Breast epithelium (tissue), 4 donors: ENCODE data around the gene SFMBT1. TPM values are rescaled to one million over a fixed set of nuclear protein-coding genes. Genes with fewer than 3 reads are reported as not detected.

Experiments used
- DNase-seq, 2 donors: peaks; one replicate each; pipeline ENCODE4 v3.0.0-alpha.2; 2019; ENCODE audit warnings: low spot score in 2 of 2
- H3K27ac ChIP-seq, 2 donors: fragments of 200-600 bp; sonication (generic) in 1 of 2; one replicate each; pipeline ENCODE4 v1.5.1; 2016 to 2019; ENCODE audit warnings: mild to moderate bottlenecking in 1 of 2
- H3K27me3 ChIP-seq, 2 donors: fragments of 200-600 bp; sonication (generic) in 1 of 2; one replicate each; pipeline versions ENCODE4 v1.5.1 to v1.6.0; 2017 to 2019; ENCODE audit warnings: control low read depth in 1 of 2, mild to moderate bottlenecking in 1 of 2
- H3K36me3 ChIP-seq: fragments of 200-600 bp; one replicate; pipeline ENCODE4 v1.5.1; 2019
- H3K4me1 ChIP-seq, 2 donors: fragments of 200-600 bp; sonication (generic); one replicate each; pipeline ENCODE4 v1.5.1; 2016 to 2019; ENCODE audit warnings: control low read depth in 1 of 2
- H3K4me3 ChIP-seq, 3 donors: fragments of 200-600 bp; sonication (generic); 1 replicate in 2 of 3; 2 replicates in 1 of 3; pipeline ENCODE4 v1.5.1; 2016 to 2019; ENCODE audit warnings: mild to moderate bottlenecking in 3 of 3, moderate library complexity in 2 of 3
- H3K9me3 ChIP-seq, 2 donors: fragments of 200-600 bp; sonication (generic) in 1 of 2; one replicate each; pipeline ENCODE4 v1.5.1; 2016 to 2019; ENCODE audit warnings: control low read depth in 1 of 2
- CTCF ChIP-seq, 3 donors: fragments of 450-650 bp; IDR thresholded peaks; one replicate each; pipeline ENCODE4 v1.5.1; 2016 to 2017; ENCODE audit warnings: antibody characterized with exemption in 3 of 3, mild to moderate bottlenecking in 3 of 3, moderate library complexity in 3 of 3
- POLR2A ChIP-seq: fragments of 450-650 bp; IDR thresholded peaks from one replicate; pipeline ENCODE4 v1.6.1; 2016; ENCODE audit warnings: antibody characterized with exemption, mild to moderate bottlenecking, moderate library complexity
- POLR2AphosphoS5 ChIP-seq, 3 donors: sonication (generic); formaldehyde crosslinking; IDR thresholded peaks; one replicate each; pipeline ENCODE4 v1.6.1; 2017; ENCODE audit warnings: antibody characterized with exemption in 3 of 3
- intact Hi-C: fragments of 100-400 bp; cut with DNase I; formaldehyde crosslinking; loops from one replicate; pipeline ENCODE4 v1.15.1; 2023; ENCODE audit warnings: low total_unique reads
- total RNA-seq, 3 donors: library from RNA; depleted of rRNA; stranded (reverse); fragments of >200 nt; gene quantifications; one replicate each; pipeline ENCODE4 v1.1.0, GENCODE V29; 2016

SFMBT1 gene
- total RNA-seq, 3 donors from 2014 or later, result 17.9 to 35.1 (median 30.2) TPM

- DNase-seq, result no peak
- Histone ChIP-seq H3K4me3 (no peak overlapping the region), H3K27ac (no peak overlapping the region), H3K4me1 (no peaks in the 10 kb centered on the region), H3K27me3 (no peaks in the 10 kb centered on the region), H3K9me3 (no peaks in the 10 kb centered on the region), H3K36me3 (no peaks in the 10 kb centered on the region)
- intact Hi-C loops, result no loop called here
- TF ChIP-seq CTCF (IDR thresholded peaks at IDR 0.05) (no peak), POLR2A (no peak), POLR2AphosphoS5 (IDR thresholded peaks at IDR 0.05) (no peak)
Measured at GRCh38 chr3:53051929-53052328, 6.1 kb upstream of the SFMBT1 start.

- no peak overlapping the region for H3K4me3 ChIP-seq
- intact Hi-C loops, result no loop called here
- no peak for DNase-seq
- H3K27ac ChIP-seq, result no peak overlapping the region
- H3K4me1 ChIP-seq, result no peaks in the 10 kb centered on the region
- no peaks in the 10 kb centered on the region for H3K27me3 ChIP-seq
- no peaks in the 10 kb centered on the region for H3K9me3 ChIP-seq
- no peak for TF ChIP-seq POLR2AphosphoS5 (IDR thresholded peaks at IDR 0.05)
- H3K36me3 ChIP-seq, result no peaks in the 10 kb centered on the region
Measured at GRCh38 chr3:53049987-53050386, 4.1 kb upstream of the SFMBT1 start.

- intact Hi-C loops, result no loop called here
- TF ChIP-seq CTCF (IDR thresholded peaks at IDR 0.05) (peak in 1 of 3 donors; percentile 30), POLR2AphosphoS5 (IDR thresholded peaks at IDR 0.05) (no peak)
- DNase-seq, result peak; percentile 30 to 61
Measured at GRCh38 chr3:53046171-53047170, 598 bp upstream of the SFMBT1 start.

GRCh38 chr3:53044711-53045517 lies 959 bp downstream of the SFMBT1 start:
- intact Hi-C loops, result no loop called here
- no peak for DNase-seq
- no peaks in the 10 kb centered on the region for H3K9me3 ChIP-seq
- no peaks in the 10 kb centered on the region for H3K4me1 ChIP-seq
- no peaks in the 10 kb centered on the region for H3K36me3 ChIP-seq
- TF ChIP-seq CTCF (IDR thresholded peaks at IDR 0.05) (no peak), POLR2AphosphoS5 (IDR thresholded peaks at IDR 0.05) (peak in 1 of 3 donors; percentile 31), POLR2A (no peak)
- peak overlapping the region; percentile 66 to 86 (median 84) for H3K4me3 ChIP-seq
- no peaks in the 10 kb centered on the region for H3K27me3 ChIP-seq
- peak overlapping the region; percentile 88 to 97 for H3K27ac ChIP-seq

More at GRCh38 chr3:53046171-53047170, 598 bp upstream of the SFMBT1 start:
- Histone ChIP-seq H3K4me1 (no peaks in the 10 kb centered on the region), H3K9me3 (no peaks in the 10 kb centered on the region), H3K36me3 (no peaks in the 10 kb centered on the region), H3K27ac (peak overlapping the region; percentile 87 to 97), H3K27me3 (no peaks in the 10 kb centered on the region), H3K4me3 (peak overlapping the region; percentile 84 to 89 (median 86))

GRCh38 chr3:53044371-53044710 lies 1.5 kb downstream of the SFMBT1 start:
- Histone ChIP-seq H3K27ac (peak overlapping the region; percentile 88 to 97), H3K4me3 (peak overlapping the region; percentile 66 to 86 (median 84)), H3K4me1 (no peaks in the 10 kb centered on the region), H3K9me3 (no peaks in the 10 kb centered on the region), H3K36me3 (no peaks in the 10 kb centered on the region), H3K27me3 (no peaks in the 10 kb centered on the region)
- no peak for DNase-seq
- intact Hi-C loops, result no loop called here
- no peak for TF ChIP-seq POLR2AphosphoS5 (IDR thresholded peaks at IDR 0.05)
- TF ChIP-seq POLR2A, result no peak
- no peak for TF ChIP-seq CTCF (IDR thresholded peaks at IDR 0.05)
